Pulmonary artery endothelial cell (primary cell): ENCODE measurements around the gene SLC35B2. TPM values are rescaled to one million over a fixed set of nuclear protein-coding genes. Genes with fewer than 3 reads are reported as not detected.

Experiments used
- DNase-seq: peaks from one replicate; pipeline ENCODE4 v3.0.0-alpha.2; 2011; ENCODE audit warnings: low read depth, low spot score
- total RNA-seq: library from RNA; depleted of rRNA; stranded (reverse); fragments of >200 nt; gene quantifications from 2 replicates; pipeline ENCODE4 v1.2.3, GENCODE V29; 2014

The SLC35B2 gene, protein sequence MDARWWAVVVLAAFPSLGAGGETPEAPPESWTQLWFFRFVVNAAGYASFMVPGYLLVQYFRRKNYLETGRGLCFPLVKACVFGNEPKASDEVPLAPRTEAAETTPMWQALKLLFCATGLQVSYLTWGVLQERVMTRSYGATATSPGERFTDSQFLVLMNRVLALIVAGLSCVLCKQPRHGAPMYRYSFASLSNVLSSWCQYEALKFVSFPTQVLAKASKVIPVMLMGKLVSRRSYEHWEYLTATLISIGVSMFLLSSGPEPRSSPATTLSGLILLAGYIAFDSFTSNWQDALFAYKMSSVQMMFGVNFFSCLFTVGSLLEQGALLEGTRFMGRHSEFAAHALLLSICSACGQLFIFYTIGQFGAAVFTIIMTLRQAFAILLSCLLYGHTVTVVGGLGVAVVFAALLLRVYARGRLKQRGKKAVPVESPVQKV
- total RNA-seq: 43.8 and 57.0 TPM in 2 replicates

DNA sequence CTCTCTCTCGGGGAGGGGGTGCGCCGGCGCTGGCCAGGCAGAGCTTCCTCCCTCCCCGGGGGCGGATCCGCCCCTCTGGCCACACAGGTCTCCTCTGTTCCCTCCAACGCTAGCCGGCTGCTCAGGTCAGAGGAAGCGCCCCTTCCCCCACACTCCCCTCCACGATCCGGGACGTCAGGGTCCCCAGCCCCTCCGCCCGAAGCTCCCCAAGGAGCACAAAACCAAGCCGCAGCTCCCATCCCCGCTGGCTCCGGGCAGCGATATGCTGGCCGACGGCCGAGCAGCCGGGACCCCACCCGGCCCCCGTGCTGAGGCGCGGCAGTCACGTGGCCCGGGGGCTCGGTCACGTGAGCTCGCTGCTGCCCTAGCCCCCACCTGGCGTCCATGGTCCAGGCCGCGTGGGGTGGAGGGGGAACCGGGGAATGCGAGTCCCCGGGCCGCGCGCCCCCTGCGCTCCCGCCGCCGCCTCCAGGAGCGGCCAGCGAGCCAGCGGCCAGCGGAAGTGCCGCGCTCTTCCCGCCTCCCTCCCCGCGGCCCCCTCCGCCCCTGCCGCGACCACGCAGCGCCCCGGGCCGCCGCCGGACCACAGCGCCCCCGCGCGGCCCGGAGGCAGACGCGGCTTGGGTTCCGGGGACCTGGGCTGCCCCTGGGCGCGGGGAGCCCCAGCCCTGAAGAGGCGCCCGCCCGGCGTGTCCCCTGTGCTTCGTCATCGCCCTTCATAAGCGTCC lies at the start of gene SLC35B2:
SLC35B2 (minus strand) TSS at position 504 of the 728 bp plus-strand sequence; CDS start at position 386, 118 bp downstream.
- no peak for DNase-seq

DNA sequence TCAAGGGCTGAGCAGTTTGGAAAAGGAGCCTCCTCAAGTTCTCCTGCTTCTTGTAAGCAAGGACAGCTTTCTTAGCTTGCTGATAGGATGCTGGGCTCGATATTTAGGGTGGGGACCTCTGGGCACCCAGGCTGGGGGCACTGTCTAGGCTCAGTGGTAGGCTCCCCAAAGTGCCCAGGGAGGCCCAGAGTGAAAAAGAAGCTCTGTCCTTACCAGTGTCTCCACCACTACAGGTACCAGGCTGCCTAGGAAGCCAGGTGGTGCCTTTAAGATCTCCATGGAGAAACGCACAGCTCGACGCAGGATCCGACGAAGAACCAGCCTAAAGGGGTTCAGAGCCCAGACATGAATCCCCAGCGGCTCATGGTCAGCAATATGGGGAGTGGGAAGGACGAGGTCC lies 49.4 kb upstream of the SLC35B2 start:
- DNase-seq: no peak

DNA sequence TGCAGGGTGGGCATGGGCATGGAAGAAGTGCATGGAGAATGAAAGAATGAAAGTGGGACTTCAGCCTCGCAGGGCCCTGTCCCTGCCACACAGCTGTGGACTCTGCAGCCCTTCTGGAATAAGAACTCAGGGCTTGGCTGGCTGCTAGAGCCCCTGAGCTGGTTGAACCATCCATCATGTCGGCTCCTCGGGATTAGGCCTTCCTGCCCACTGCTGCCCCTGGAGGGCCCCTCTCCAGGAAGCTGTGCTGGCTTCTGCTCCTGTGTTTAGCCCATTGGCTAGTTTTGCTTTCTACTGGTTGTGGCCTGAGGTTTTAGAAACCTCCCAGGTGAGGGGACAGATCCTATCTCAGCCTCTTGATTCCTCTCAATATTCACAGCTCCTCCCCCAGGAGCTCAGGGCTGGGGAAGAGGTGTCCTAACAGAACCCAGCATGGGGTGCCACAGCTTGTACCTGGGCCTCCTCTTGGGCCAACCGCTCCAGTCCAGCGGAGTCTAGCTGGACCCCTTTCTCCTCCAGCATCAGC lies 47.9 kb upstream of the SLC35B2 start:
- no peak for DNase-seq

DNA sequence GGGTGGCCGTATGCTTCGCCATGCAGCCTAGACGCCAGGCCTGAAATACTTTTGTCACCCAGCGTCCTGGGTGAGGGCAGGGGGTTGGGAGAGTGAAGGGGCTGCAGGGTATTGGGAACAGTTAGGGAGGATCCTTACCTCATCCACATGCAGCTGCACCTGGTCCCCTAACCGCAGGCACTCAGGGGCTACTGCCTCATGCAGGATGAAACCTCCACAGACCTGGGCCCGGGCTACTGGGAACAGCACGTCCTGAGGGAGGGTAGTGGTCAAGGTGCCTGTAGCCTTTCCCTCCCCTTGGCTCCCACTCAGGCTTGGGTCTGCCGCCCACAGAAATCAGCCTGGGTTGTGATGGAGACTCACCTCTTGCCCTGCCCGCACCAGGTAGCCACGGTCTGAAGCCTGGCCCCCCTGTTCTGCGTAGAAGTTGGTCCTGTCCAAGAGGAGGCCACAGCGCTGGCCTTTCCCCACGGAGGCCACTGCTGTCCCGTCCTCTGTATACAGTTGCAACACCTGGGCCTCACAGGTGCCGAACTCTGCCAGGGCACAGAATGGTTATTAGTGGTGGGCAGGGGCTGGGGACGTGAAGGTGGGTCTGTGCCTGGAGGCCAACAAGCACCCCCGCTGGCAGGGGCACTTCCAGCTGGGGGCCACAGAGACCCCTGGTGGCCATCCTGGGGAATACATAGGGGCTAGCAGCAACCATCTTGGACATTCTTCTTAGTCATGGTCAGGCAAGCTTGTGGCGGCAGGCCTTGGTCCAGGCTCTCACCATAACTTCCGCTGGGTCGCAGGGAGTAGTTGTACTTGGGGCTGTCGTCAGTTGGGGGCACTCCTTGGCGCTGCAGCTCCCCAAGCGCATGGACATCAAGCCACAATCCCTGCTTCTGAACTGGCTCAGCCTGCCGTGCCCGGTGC lies 47.2 kb upstream of the SLC35B2 start:
- no peak for DNase-seq

- no peak for DNase-seq
Measured at GRCh38 chr6:44303842-44304241, 46.5 kb upstream of the SLC35B2 start.

GRCh38 chr6:44302856-44303255 lies 45.5 kb upstream of the SLC35B2 start:
- no peak for DNase-seq

DNA sequence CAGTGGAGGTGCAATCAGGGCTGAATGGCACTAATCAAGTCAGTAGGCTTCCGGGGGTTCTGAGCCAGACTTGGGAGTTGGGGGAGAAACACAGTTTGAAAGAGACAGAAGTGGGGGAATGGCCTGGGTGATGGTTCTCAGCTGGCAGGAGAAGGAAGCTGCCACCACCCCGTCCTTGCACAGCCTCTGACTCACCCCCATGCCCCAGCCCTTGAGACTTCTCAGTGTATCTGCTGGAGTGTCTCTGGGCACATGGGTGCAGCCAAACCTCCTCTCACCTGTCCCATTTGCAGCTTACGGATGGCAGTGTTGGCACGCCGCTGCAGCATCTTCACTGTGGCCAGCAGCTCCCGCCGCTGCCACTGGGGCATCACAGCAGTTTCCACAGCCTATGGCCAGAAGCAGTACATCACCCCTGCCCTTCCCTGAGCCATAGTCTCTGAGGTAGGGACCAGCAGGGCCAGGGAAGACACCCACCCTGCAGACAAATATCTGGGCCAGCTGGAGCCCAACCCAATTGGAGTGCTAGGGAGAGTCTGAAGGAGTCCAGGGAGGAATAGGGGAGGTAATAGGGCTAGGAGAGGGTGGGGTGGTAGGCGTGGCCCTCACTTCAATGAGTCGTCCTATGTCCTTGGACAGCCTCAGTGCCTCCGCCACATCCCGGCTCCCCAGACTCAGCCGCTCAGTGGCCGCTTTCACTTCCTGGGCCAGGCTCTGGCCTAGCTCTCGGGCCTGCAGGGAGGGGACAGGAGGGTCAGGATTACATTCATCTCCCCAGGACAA lies 44.6 kb upstream of the SLC35B2 start:
- DNase-seq: no peak

- no peak for DNase-seq
Measured at GRCh38 chr6:44301106-44301505, 43.8 kb upstream of the SLC35B2 start.

GRCh38 chr6:44300292-44300823 lies 43.0 kb upstream of the SLC35B2 start:
- no peak for DNase-seq

- DNase-seq: no peak
Measured at GRCh38 chr6:44298864-44299263, 41.5 kb upstream of the SLC35B2 start.

DNA sequence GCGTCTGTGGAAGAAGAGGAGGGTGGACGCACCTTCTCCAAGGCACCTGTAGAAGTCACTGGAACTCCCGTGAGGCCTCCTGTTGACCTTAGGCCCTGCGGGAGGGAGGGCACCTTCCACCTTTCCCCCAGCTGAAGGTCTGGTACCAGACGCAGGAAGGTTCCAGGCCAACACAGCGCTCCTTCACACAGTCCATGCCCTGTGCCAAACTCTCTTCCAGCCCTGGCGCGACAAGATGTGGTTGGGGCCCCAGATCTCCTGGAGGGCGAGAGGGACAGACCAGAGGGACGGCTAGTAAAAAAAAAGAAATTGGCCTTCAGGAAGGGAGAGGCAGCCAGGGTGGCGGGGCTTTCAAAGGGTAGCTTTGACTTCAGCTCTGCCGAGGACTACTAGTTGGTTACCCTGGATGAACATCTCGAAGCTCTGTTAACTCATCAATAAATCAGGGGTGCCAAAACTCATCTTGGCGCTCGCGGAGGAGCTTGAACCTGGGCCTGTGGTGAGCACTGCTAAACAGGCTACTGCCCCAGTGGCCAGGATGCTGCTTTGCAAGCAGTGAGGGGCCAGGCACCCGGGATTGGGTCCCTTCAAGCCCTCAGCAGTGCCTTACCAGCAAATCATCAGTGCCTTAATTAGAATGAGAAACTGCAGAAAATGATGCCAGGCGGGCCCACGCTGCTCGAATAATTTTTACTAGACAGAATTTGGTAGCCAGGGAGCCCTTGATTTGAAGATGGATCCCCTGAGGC lies 40.9 kb upstream of the SLC35B2 start:
- DNase-seq: no peak

GRCh38 chr6:44297063-44298038 lies 40.0 kb upstream of the SLC35B2 start:
- no peak for DNase-seq

DNA sequence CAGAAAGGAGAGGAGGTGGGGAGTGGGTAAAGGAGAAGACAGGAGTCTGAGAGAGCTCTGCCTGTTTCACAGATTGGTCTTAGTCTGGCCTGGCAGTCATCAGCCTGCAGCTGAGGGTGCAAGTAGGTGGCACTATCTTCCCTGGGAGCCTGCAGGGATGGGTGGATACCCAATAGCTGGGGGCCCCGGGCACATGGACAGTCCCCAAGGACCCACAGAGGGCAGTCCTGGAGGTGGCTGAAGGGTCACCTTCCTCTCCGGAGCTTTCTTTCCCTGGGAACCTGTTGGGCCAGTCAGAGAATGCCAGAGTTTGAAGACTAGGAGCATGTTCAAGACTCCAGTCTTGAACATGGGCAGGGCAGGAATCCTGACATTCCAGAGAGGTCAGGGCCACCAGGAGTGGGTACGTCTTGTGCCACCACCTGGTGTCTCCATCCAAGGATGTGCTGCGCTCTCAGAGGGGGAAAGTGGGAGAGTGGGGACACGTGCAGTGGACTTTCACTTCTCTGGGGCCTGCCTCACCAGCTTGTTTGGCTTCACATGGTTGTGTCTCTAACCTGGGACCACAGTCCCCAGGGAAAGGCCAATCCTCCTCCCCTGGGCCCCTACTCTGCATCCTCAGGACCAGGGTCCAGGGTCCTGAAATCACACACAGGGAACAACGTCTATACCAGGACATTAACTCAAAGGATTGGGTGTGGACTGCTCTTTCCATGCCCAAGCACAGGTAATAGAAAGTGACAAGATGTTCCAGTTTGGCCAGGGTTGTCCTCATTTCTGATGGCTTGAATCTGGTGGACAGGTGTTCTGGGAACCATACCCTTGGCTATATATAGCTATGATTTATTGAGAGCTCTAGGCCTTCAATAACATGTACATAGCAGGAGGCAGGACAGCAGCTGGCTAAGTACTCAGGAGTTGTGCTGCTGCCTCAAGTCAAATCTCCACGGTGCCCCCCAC lies 37.8 kb upstream of the SLC35B2 start:
- no peak for DNase-seq

GRCh38 chr6:44292661-44293365 lies 35.5 kb upstream of the SLC35B2 start:
- DNase-seq: no peak

GRCh38 chr6:44291841-44292240 lies 34.5 kb upstream of the SLC35B2 start:
- no peak for DNase-seq

DNA sequence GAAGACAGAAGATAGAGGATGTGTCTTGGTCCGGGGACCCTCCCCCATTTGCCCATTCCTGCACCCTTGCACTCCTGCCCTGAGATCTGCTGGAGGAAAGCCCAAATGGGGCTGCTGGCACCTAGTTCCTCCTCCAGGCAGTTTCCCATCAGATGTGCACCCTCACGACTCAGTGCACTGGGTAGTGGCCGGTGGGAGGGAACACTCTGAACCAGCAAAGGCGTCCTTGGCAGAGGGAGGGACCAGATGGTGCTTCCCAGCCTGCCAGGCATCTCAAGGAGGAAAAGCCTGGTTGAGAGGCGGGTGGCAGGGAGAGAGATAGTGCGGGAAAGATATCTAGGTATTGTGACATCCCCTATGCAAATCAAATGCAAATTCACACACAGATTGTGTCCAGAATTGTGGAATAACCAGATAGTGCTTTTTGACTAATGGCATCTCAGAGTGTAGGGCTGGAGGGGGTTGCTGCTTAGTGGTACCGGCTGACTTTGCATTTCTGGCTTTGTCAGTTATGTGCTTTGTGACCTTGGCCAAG lies 32.5 kb upstream of the SLC35B2 start:
- DNase-seq: no peak
